ENCODE results near the gene GPANK1.

GPANK1 gene

GRCh38 chr6:31636698-31637596 is 27.9 kb downstream of the GPANK1 start:
- no peak for DNase-seq

- no peak for DNase-seq
Observed at GRCh38 chr6:31634969-31635575, 29.7 kb downstream of the GPANK1 start.

- no peak for DNase-seq
Observed at GRCh38 chr6:31634131-31634530, 30.7 kb downstream of the GPANK1 start.

- no peak for DNase-seq
Observed at GRCh38 chr6:31633447-31633846, 31.4 kb downstream of the GPANK1 start.

- DNase-seq: no peak
Observed at GRCh38 chr6:31632279-31632946, 32.4 kb downstream of the GPANK1 start.

- no peak for DNase-seq
Observed at GRCh38 chr6:31631681-31632278, 33.0 kb downstream of the GPANK1 start.

GRCh38 chr6:31631209-31631608 is 33.6 kb downstream of the GPANK1 start:
- DNase-seq: no peak

GRCh38 chr6:31630177-31630934 is 34.4 kb downstream of the GPANK1 start:
- no peak for DNase-seq

GRCh38 chr6:31629014-31629413 is 35.8 kb downstream of the GPANK1 start:
- no peak for DNase-seq

- no peak for DNase-seq
Observed at GRCh38 chr6:31627690-31628287, 37.0 kb downstream of the GPANK1 start.

GRCh38 chr6:31626952-31627351 is 37.8 kb downstream of the GPANK1 start:
- no peak for DNase-seq

- DNase-seq: no peak
Observed at GRCh38 chr6:31624070-31624469, 40.7 kb downstream of the GPANK1 start.

GRCh38 chr6:31622684-31623091 is 42.1 kb downstream of the GPANK1 start:
- DNase-seq: no peak

GRCh38 chr6:31621991-31622390 is 42.8 kb downstream of the GPANK1 start:
- DNase-seq: no peak

- DNase-seq: no peak
Observed at GRCh38 chr6:31621320-31621939, 43.4 kb downstream of the GPANK1 start.

GRCh38 chr6:31620586-31621319 is 44.0 kb downstream of the GPANK1 start, which contains the start of gene PRRC2A:
TSS of gene PRRC2A (plus strand) at chr6:31620715. CDS start at chr6:31622790, 2,075 bp downstream.
- DNase-seq: peak; percentile 97

- peak; percentile 92 to 93 for DNase-seq
Observed at GRCh38 chr6:31619805-31620585, 44.8 kb downstream of the GPANK1 start.

- DNase-seq: no peak
Observed at GRCh38 chr6:31617010-31617409, 47.8 kb downstream of the GPANK1 start.

GRCh38 chr6:31615748-31616147 is 49.0 kb downstream of the GPANK1 start:
- no peak for DNase-seq
